Activated T-cell treated with anti-CD3 and anti-CD28 coated beads for 48 hours (primary cell): ENCODE results near the gene CKB.
A peak's percentile ranks its signal among the peaks of the same experiment; 100 is the strongest.
"Not testable (repeated sequence)": the region's sequence is repeated elsewhere in the genome, so short reads cannot be mapped to it uniquely, and the experiment has no call there.

Source experiments
- DNase-seq: peaks from one replicate; pipeline ENCODE4 v3.0.0-alpha.2; 2020; ENCODE audit warnings: low read depth

CKB gene

GRCh38 chr14:103526247-103526913 is 3.8 kb upstream of the CKB start:
- DNase-seq, result no peak

DNA sequence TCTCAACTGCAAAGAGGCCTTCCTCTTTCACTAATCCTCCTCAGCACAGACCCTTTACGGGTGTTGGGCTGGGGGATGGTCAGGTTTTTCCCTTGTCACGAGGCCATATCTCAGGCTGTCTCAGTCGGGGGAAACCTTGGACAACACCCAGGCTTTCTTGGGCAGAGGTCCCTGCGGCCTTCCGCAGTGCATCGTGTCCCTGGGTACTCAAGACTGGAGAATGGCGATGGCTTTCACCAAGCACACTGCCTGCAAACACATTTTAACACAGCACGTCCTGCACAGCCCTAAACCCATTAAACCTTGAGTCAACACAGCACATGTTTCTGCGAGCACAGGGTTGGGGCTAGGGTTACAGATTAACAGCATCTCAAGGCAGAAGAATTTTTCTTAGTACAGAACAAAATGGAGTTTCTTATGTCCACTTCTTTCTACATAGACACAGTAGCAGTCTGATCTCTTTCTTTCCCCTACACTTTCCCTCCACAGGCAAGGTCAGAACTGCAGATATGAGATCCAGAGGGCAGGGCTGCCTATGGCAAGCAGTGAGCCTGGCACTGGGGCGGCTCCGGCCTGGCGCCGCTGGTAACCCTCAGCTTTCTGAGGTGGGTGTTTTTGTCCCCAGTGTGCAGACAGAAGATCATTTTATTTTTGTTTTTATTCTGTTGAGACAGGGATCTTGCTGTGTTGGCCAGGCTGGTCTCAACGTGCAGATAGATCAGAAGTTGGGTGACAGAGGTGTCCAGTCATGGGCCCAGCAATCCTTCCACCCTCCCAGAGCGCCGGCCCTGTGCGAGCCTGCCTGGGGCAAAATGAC is 3.0 kb upstream of the CKB start:
- DNase-seq, result not testable (repeated sequence)

GRCh38 chr14:103524002-103524935 is 1.6 kb upstream of the CKB start:
- DNase-seq, result no peak

DNA sequence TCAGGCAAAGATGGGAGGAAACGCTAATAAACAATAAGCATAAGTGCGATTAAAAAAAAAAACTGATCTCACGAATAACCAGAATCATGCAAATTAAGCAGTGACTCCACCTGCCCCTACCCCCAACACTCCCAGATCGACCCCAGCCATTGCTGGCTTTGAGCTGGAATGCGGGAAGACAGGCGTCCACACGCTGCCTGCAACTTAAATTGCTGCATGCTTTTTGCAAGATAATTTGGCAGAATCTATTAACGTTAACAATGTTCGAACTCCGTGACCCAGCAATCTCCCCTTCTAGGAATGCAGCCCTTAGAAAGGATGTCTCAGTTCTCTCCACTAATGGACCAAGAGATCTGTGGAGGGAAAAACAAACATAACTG is 935 bp upstream of the CKB start:
- no peak for DNase-seq

DNA sequence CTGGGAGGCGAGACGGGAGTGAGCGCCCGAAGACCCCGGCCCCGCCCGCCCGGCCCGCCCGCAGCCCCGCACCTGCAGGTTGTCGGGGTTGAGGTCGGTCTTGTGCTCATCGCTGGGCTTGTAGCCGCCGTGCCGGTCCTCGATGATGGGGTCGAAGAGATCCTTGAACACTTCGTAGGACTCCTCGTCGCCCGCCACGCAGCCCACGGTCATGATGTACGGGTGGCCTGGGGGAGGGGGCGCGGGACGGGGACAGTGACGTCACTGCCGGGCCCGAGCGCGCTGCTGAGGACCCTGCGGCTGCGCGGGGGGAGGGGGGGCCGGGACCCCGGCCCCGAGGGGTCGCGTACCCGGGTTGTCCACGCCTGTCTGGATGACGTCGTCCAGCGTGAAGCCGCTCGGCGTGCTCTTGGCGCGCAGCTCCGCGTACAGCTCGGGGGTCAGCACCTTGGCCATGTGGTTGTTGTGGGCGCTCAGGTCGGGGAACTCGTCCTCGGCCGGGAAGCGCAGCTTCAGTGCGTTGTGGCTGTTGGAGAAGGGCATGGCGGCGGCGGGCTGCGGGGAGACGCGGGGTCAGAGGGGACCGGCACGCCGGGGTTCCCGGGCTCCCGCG is 573 bp downstream of the CKB start:
- no peak for DNase-seq

- no peak for DNase-seq
Measured at GRCh38 chr14:103521438-103521950, 1.1 kb downstream of the CKB start.

GRCh38 chr14:103520657-103521437 is 1.8 kb downstream of the CKB start:
- peak; percentile 38 for DNase-seq

GRCh38 chr14:103520269-103520656 is 2.4 kb downstream of the CKB start:
- no peak for DNase-seq

- no peak for DNase-seq
Measured at GRCh38 chr14:103519837-103520212, 2.8 kb downstream of the CKB start.

DNA sequence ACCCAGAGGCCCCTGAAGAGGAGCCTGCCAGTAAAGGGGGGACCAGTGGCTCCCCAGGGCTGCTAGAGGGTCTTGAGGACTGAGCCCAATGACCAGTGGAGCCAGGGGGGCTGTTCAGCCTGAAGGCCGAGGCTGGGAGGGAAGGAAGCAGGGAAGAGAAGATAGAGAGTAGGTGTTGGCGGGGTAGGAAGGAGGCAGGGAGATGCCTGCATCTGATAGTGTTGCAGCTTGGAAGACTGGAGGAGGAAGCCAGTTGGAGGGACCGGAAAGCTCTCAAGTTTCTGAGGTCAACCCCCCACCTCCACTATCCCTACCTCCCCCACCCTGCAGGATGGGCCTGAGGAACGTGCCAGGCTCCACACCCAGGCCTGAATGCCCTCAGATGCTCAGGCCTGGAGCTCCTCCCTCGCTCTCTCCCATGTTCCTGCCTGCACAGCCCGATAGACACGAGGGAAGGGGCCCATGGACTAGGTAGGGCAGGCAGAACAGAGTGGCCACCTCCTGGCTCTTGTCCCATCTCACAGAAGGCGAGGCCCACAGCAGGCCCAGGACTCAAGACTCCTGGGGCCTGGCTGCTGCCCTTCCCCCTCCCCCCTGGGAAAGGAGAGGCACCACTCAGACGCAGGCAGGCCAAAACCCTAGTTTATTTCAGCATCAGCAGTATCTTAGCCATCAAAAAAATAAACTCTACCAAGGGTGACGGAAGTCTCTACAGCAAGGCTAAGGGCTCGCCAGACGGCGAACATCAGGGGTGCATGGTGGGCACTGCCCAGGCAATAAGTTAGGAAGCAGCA is 3.4 kb downstream of the CKB start:
- no peak for DNase-seq

- DNase-seq, result peak; percentile 52
Measured at GRCh38 chr14:103518422-103519042, 4.1 kb downstream of the CKB start.

DNA sequence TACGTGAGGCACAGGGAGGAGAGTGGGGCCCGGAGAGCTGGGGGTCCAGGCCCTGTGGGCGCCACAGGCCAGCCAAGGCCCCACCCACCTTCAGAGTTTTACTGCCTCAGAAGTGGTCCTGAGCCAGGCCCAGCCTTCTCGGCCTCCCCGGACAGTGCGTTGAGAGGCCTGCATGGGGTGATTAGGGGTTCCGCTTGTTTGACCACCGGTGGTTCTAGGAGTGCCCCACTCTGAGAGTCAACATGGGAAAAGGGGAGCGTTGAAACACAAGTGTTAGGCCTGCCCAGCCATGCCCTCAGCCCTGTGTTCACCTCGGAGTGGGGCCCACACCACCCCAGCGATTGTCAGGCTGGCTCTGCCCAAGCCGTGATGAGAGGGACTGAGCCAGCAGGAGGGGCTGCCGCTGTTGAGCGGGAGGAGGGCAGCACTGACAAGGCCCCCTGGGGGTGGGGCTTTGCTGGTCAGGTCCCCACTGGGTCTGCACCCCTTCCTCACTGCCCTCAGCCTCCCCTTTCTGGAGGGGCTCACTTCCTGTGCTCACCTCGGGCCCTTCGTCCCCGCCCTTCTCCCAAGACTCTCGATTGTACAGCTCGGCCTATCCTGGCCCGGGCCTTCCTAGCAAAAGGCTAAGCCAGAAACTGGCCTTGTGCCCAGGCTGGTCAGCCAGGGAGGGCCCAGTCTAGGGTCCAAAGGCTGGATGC is 4.8 kb downstream of the CKB start:
- no peak for DNase-seq

- DNase-seq, result no peak
Measured at GRCh38 chr14:103517174-103517566, 5.5 kb downstream of the CKB start.

- DNase-seq, result no peak
Measured at GRCh38 chr14:103516426-103517173, 6.0 kb downstream of the CKB start.

- no peak for DNase-seq
Measured at GRCh38 chr14:103514596-103515421, 7.8 kb downstream of the CKB start.

- DNase-seq, result no peak
Measured at GRCh38 chr14:103512701-103513611, 9.7 kb downstream of the CKB start.
